8988T (cell line): ENCODE results near the gene ADGRD1.
"Not testable (repeated sequence)": the region's sequence is repeated elsewhere in the genome, so short reads cannot be mapped to it uniquely, and the experiment has no call there.

Source experiments
- DNase-seq: peaks from one replicate; pipeline ENCODE4 v3.0.0; 2011

Gene ADGRD1

DNA sequence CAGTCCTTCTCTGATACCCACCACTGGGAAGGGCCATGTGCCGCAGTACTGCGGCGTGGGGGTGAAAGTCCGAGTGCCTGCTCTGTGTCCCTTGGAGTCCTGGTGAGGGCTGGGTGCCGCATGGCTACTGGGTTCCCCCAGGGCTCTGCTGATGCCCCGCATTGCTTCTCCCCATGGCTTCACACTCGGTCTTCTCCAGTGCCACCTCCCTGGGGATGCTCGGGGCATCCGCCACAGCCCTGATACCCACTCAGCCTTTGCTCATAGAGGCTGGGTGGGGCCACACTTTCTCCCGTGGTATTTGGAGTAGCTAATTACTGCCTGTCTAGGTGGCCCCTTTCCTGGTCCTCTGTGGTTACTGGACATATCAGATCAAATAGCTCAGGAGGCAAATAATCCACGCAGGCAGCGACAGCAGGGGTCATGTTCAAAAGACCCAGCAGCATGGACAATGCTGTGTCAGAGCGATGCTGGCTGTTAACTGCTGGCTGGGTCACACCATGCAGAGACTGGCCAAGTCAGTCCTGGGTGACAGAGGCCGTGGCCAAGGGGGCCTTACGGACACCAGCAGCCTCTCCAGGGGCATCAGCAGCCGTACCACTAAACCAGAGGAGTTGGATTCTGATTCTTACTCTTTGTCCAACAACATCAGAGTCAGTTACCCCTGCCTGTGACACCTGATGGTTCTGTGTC, 106.5 kb downstream of the ADGRD1 start:
- DNase-seq, result no peak

DNA sequence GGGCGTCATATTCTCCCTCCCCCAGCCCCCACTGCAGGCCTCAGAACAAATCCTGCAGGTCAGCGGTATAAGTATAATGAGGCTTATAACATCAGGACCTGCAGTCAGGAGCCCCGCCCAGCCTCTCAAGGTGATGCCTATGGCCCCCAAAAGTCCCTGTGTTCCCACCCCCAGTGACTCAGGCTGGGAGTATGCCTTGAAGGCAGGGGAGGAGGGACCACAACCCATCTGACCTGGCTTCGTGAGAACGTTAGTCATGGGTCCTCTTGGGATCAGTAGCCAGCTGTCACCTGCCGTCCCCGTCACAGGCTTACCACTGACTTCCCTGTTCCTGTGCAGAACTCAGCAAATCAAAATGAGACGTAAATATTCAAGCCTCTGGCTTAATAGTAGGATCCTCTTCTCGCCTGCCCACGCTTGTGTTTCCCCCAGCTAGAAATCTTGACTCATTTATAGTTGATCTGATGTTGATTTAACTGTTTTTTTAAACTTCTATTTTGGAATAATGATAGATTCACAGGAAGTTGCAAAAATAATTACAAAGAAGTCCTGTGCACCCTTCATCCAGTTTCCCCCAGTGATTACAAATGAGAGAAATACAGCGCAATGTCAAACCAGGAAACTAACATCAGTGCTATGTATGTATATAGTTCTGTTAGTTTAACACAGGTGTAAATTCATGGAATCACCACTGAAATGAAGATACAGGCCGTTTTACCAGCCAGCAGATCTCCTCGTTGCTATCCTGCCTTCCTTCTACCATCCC, 107.5 kb downstream of the ADGRD1 start:
- no peak for DNase-seq

DNA sequence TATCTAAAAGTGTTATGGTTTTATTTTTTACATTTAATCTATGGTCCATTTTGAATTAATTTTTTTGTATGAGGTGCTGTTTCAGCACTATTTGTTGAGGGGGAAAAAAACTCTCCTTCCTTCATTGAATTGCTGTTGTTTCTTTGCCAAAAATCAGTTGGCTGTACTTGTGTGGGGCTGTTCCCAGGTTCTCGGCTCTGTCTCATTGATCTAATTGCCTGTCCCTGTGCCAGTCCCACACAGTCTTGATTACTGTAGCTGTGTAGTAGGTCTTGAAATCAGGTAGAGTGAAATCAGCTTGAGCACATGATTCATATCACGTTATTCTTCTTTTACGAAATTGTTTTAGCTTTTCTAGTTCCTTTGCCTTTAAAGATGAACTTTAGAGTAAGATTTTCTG, 109.7 kb downstream of the ADGRD1 start:
- DNase-seq, result no peak

DNA sequence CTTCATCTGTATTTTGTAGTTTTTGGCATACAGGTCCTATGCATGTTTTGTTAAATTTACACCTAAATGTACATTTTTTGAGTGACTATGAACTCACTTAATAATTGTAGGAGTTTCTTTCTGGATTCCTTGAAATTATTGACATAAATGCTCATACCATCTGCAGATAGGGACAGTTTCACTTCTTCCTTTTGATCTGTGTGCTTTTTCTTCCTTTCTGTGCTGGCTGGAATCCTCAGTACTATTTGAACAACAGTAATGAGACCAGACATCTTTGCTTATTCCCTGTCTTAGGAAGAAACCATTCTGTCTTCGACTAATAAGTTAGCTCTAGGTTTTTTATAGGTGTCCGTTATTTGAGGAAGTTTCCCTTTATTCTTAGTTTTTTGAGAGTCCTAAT, 110.3 kb downstream of the ADGRD1 start:
- no peak for DNase-seq

DNA sequence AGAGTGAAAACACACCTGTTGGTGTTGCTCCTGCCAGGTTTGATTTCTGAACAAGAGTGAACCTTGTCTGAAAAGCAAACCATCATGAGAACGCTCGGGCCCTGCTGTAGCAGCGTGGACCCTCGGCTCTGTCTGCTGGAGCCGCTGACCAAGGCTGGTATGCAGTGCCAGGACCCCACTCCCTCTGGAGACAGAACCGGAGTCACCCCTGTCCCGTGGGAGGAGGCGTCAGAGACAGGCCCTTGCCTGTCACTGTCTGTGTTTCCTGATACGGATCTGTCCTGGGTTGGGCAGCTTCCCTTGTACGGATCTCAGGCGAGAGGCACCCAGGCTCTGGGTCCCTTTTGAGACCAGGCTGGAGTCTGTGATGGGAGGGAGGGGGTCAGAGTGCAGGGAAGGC, 111.6 kb downstream of the ADGRD1 start:
- DNase-seq, result no peak

DNA sequence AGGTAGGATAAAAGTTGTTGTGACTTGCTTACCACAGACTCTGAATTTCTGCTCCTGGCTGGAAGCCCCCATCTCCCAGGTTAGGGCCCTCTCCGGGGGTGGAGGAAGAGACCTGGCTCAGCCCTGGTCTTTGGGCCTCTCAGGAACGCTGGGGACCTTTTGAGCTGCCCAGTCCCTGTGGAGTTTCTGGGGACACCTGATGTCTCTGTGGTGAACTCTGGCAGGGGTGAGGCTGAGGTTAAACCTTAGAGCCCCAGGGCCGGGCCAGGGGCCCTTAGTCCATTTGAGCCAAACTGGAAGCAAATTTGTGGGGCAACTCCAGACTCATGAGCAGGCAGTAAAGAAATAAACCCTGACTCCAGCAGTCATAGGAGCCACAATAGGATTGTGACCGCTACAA, 112.1 kb downstream of the ADGRD1 start:
- DNase-seq, result no peak

DNA sequence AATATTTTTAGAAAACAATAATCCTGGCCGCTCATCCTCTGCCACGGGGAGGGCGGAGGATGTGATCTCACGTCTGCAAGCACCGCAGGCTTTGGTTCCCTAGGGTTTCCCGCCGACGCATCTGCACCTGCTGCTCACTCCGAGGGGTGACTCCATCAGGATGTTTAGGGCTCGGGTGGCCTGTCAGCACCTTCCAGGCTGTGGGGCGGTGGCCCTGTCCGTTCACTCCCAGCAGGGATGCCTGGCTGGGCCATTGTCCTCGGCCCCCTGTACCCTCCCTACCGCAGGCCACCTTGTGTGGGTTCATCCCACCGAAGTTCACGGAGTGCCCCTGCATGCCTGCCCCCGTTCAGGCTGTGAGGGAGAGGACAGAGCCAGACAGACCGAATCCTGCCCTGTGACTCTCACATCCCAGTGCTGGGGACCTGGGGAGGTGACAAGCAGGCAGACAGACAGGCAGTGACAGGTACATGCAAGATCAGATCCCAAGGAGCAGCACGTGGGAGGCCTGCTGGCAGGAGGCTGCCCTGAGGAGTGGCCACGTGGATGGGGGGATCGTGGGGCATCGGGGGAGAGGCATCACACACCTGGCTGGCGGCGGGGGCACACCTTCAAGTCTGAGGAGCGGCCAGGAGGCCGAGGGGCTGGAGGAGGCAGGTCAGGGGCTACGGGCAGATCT, 112.6 kb downstream of the ADGRD1 start:
- DNase-seq, result no peak

DNA sequence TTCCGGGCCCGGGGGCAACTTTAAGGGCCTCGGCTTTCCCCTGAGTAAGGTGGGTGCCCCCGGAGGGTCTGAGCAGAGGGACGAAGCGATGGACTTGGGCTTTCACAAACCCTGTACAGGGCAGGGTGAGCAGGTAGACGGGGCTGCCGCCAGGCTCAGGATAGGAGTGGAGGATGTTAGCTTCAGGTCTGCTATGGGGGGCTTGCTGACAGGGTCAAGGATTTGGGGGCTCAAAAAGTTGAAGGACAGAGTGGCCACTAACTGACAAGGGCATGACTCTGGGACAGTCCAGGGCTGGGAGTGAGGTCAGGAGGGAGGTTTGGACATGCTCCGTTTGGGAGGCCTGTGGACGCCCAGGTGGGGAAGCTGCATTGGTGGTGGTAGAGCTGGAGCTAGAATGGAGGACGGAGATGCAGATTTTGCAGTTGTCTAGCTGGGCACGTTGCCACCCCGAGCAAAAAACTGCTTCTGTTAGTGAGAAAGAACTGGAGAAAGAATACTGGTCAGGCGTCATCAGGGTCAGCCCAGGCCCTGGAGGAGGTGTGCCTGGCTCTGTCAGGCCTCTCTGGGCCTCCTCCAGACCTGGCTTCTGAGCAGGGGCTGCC, 113.3 kb downstream of the ADGRD1 start:
- no peak for DNase-seq

DNA sequence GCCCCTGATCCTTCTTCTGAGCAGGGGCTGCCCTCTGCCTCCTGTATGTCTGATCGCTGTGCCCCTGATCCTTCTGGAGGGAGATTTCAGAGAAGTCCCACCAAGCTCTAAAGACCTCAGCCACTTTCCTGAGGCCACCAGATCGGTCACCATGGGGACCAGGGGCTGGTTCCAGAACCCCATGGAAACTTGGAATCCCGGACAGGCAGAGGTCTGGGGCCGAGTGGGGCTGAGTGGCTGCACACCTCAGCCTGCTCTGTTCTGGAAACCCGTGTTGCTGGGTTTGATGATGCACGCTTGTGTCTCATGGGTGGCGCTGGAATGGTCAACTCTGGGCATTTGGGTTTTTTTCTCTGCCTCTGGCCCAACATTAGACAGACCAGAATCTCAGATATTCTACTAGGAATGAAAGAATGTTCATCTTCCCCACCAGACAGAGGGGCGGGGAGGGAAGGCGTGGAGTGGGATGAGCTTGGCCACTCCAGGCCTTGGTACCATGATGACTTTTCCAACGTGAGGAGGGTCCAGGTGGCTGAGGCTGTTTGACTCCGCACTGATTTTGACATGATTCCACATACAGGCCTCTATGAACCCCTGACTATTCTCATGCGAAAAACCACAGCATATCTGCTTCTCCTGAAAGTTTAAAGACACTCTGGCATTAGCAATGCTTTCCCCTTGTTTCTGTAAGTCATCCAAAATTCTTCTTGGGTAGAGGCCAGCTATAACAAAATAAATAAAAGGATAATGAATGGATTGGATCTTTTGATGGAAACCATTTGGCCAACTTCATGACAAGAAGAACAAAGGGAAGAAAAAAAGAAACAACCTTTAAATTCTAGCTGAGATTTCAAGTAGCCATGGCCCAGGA, 114.5 kb downstream of the ADGRD1 start:
- DNase-seq, result no peak

DNA sequence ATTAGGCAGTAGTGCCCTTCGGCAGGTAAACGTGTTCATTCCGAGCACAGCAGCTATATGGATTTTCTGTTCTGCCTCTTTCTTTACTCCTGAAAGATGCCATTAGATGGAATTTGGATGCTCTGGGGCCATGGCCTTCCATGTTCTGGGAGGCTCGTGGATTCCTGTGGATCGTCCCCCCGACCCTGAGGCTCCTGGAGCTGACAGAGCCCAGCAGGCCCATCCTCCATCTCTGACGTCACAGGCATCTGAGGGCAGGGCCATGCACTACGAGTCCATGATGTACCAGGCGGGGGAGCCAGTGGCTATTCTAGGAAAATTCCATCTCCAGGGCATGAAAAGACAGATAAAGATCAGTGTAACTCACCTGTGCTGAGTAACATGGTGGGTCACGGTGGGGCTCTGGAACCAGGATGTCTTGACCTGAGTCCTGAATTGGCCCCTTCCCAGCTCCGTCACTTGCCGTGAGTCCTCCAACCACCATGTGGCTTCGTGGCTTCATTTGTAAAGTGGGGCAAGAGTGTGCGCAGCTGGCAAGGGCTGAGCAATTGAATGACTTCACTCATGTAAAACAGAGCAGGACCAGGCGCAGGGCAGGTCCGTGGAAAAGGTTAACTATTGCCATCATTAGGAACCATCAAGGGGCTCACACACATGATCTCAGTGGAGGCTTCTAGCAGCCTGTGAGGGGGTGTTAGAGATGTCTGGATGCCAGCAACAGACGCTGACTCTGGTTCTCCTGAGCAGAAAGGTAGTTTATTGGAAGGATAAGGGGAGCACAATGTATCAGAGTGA, 115.4 kb downstream of the ADGRD1 start:
- not testable (repeated sequence) for DNase-seq

DNA sequence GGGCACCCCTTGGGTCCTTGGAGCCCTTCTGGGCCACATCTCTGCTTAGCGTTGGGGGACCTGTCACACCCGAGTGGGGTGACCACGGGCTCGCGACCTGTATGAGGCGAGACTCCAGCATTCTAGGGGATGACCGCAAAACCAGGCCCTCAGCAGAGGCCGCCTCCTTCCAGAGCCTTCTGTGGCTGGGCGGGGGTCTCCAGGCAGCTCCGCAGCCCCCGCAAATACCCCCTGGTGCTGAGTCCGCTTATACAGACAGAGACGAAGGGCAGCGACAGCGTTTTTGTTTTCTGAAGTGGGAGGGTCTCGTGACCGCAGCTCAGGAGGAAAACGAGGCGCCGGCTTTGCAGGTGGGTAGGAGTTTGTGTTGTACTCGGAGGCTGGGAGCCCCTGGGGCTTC, 116.4 kb downstream of the ADGRD1 start:
- not testable (repeated sequence) for DNase-seq

DNA sequence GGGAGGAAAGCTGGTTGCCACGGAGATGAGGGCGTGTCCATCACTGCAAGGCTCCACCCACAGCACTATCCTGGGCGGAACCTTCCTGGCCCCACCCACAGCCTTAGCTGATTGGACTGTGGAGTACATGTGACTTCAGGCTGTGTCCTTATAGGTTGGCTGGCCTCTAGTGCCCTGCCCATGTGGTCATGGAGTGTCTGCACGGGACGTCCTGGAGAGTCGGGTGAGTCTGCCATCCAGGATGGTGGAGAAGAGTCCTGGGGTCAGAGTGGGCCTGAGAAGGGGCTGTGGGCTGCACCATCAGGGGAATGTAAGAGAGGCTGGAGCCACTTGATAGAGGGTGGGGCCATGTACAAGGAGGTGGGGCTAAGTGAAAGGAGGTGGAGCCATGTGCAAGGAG, 117.0 kb downstream of the ADGRD1 start:
- DNase-seq, result not testable (repeated sequence)

DNA sequence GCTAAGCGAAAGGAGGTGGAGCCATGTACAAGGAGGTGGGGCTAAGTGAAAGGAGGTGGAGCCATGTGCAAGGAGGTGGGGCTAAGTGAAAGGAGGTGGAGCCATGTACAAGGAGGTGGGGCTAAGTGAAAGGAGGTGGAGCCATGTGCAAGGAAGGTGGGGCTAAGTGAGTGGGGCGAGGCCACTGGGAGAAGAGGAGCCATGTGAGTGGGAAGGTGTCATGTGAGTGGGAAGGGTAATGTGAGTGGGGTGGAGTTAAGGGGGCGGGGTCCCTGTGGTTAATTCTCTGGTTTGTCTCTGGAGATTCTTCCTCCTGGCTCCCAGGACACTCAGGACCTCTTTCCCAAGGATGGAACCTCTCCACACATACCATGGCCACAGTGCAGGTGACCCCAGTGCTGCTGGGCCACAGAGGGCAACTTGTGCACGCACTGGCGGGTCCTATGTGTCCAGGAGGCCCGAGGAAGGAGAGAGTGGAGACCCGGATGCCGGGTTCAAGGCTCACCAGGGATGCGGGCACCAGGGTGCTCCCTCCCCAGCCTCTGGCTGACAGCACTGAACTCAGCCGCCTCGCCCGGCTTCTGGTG, 117.6 kb downstream of the ADGRD1 start:
- not testable (repeated sequence) for DNase-seq

DNA sequence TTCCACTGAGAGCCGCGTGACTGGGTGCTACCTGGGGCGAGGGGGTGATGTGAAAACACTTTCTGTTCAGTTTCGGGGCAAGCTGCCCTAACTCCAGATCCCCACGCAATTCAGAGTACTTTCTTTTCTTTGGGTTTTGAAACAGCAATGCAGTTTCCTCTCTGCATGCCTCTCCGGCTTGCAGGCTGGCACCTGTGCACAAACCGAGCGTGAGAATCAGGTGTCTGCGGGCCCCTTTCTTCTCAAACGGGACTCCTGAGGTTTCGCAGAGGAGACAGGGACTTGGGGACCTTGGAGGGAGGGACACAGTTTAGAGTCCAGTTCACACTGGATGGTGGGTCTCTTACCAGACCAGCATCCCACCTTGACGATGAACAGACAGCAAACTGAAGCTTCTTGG, 118.2 kb downstream of the ADGRD1 start:
- DNase-seq, result not testable (repeated sequence)

DNA sequence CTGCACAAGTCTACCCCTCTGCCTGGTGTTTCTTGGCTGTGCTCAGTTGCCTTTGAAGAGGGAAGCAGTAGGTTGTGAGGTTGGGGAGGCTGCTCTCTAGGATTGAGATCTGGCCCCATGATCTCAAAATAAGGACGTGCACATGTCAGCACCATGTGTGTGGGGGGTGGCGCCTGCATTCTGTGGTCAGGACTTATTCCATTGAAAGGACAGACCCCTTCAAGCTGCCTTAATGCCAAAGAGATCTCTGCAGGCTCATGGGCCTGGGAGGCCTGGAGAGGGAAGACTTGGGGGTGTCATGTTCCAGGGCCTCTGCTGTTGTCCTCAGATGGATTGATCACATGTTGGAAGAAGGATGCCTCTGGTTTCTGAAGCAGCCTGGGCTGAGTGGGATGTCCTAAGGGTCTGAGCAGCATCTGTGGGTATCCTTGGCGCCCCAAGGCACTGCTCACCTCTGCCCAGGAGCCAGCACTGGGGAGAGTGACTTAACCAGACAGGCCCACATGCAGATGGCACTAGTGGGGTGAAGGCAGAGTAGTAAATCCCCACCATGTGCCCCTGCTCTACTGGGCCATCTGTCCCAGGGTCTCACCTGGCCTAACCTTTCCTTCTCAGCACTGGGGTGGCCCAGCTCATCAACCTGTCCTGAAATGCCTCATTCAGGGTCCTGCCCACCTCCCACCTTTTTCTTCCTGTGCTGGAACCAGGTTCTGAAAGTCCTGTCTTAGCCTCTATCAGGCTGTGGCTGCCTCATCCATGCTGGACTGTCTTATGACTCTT, 118.9 kb downstream of the ADGRD1 start:
- no peak for DNase-seq

DNA sequence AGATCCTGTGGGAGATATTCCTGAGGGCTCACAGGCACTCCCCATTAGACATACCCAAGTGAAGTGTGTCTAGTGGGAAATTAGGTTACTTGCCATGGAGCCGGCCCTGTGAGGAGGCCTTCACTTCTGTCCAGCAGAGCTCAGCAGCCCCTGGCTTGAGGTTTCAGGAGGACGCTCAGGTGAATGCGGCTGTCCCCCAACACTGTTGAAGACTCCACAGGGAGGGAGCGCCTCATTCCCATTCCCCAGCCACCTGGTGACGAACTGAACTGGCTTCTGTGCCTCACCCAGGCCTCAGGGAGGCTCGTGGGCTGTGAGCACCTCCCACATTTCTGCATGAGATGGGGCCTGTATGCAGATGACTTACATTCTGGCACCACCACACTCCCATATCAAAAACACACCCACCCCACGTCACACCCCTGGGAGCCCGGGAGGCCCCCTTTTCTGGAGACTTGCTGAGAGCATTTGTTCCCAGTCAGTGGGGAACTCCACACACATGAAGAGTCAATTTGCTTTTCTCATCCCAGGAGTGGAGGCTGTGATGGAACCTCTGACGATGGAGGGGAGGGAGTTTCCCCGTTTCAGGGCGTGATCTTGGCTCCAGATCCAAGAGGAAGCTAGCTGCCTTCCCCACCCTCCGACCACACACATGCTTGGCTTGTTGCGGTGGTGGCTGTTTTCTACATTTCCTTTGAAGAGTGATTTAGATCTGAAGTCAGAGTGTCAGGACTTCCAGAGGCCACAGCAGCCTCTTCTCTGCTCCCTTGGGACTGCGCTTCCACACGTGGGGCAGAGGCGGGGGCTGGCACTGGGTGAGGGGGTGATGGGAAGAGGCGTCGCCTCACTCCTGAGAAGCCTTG, 120.7 kb downstream of the ADGRD1 start:
- no peak for DNase-seq

DNA sequence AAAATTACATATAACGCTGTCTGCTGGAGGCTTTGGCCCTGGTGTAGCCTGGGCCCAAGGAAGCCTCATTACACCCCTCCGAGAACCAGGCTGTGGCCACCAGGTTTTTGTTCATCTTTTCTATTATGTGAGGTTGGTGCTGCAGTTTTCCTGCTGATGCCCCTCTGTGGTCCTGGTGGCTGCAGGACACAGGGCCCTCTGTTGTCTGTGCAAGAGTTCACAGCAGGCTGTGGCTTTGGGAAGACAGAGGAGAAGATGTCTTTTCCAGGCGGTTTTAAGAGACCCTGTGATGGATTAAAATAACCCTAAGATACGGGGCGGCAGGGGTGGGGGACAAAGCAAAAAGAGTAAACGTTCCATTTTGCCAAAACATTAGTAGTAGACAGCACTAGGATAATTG, 121.5 kb downstream of the ADGRD1 start:
- DNase-seq, result no peak

DNA sequence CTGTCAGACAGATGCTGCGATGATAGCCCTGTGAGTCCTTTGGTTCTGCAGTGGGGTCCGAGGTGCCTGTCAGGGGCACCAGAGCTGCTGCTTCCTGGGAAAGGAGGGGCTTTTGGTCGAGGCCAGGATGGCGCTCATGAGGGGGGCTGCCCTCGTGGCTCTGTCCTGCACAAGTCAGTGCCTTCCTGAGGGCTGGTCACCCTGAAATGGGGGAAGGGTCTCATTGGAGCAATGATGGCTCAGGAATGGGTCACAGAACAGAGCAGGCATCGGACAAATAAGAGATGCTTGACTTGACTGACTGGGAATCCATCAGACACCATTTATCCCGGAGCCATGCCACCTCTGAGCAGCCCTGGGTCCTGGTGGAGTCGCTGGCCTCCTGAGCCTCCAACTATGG, 121.9 kb downstream of the ADGRD1 start:
- DNase-seq, result no peak

DNA sequence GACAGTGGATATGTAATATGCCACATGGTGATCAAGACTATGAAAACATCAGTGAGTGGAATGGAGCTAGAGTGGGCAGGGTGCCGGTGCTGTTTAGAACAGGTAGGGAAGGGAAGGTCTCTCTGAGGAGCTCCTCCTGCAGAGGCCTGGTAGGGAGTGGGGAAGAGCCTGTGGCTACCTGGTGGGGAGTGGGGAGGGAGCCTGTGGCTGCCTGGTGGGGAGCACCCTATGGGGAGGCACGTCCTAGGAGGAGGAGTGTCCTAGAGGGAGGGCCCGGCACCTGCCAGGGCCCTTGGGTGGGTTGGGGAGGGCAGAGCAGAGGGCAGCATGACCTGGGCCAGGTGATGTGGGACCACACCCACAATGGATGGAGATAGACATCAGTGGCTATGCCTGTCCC, 122.6 kb downstream of the ADGRD1 start:
- DNase-seq, result no peak
